K562 (cell line): ENCODE data around the gene XKR3. TPM values are rescaled to one million over a fixed set of nuclear protein-coding genes. Genes with fewer than 3 reads are reported as not detected.
"Not testable (repeated sequence)": the region's sequence is repeated elsewhere in the genome, so short reads cannot be mapped to it uniquely, and the experiment has no call there.

ENCODE experiments used
- ATAC-seq: fragments of 200-7000 bp; cut with Tn5 transposase; 3 replicates; pipeline ENCODE4 v1.9.1; 2020; ENCODE audit warnings: moderate library complexity
- BruUV-seq: library from RNA; stranded (reverse); fragments of 400-500 nt; replicated peaks from 2 replicates; lab custom pipeline; 2021; lab: Mats Ljungman, UMichigan
- CTCF ChIA-PET: fragments of 300-600 bp; formaldehyde crosslinking; extraction: SDS; loops from one replicate; lab custom pipeline; 2021; ENCODE audit warnings: low intra/inter-chr PET ratio; lab: Yijun Ruan, JAX
- POLR2A ChIA-PET: fragments of 300-600, 350-650 bp; sonication (Branson Sonifier 250); formaldehyde crosslinking; extraction: SDS; loops from one replicate; lab custom pipeline; 2021; ENCODE audit warnings: antibody characterized with exemption, inconsistent platforms; lab: Yijun Ruan, JAX
- DNase-seq, 4 experiments: peaks; one replicate each; pipeline versions ENCODE4 v3.0.0 to v3.0.0-alpha.2; 2011 to 2018; ENCODE audit warnings: low spot score in 3 of 4, mixed read lengths in 3 of 4; ENCODE audit errors: extremely low read depth in 1 of 4
- FAIRE-seq: peaks from 2 replicates; lab custom pipeline; 2011; peaks lifted over from hg19 to GRCh38; lab: Jason Lieb, UNC
- H2AFZ ChIP-seq: 2 replicates; pipeline ENCODE4 v1.6.0; 2011; ENCODE audit warnings: low read depth, low read length, control low read depth, inconsistent platforms
- H3K27ac ChIP-seq: fragments of 200-600 bp; 3 replicates; pipeline ENCODE4 v1.8.0; 2011; ENCODE audit warnings: low read depth, mild to moderate bottlenecking, control low read depth, inconsistent platforms, low read length, moderate library complexity, mixed read lengths; ENCODE audit errors: extremely low read depth
- H3K27me3 ChIP-seq, 2 experiments: fragments of 300-600 bp in 1 of 2; 2 replicates in 1 of 2; 3 replicates in 1 of 2; pipeline versions ENCODE4 v1.6.0 to v1.8.0; 2011; ENCODE audit warnings: inconsistent platforms in 2 of 2, low read length in 2 of 2, mild to moderate bottlenecking in 1 of 2, mixed read lengths in 1 of 2, moderate library complexity in 1 of 2; ENCODE audit not compliant: control insufficient read depth in 2 of 2, insufficient read depth in 2 of 2
- H3K36me3 ChIP-seq: fragments of 300-600 bp; 3 replicates; pipeline ENCODE4 v1.8.0; 2011; ENCODE audit warnings: mild to moderate bottlenecking, low read length, inconsistent platforms; ENCODE audit not compliant: control insufficient read depth, insufficient read depth
- H3K4me1 ChIP-seq, 2 experiments: fragments of 200-600 bp in 1 of 2; replicated peaks in 1 of 2; 2 replicates in 1 of 2; 3 replicates in 1 of 2; pipeline versions ENCODE4 v1.5.1 to v1.8.0; 2011; ENCODE audit warnings: inconsistent platforms in 2 of 2, low read length in 2 of 2, mild to moderate bottlenecking in 1 of 2, mixed read lengths in 1 of 2, moderate library complexity in 1 of 2; ENCODE audit not compliant: control insufficient read depth in 2 of 2, insufficient read depth in 2 of 2
- H3K4me2 ChIP-seq: 2 replicates; pipeline ENCODE4 v1.6.1; 2011; ENCODE audit warnings: low read length, control low read depth, inconsistent platforms, mixed read lengths; ENCODE audit not compliant: insufficient read depth
- H3K4me3 ChIP-seq: fragments of 200-600 bp; sonication (generic), shearing (Covaris generic); 2 replicates; pipeline ENCODE4 v1.5.1; 2016; ENCODE audit warnings: control low read depth, inconsistent platforms
- H3K79me2 ChIP-seq: fragments of 200-600 bp; 3 replicates; pipeline ENCODE4 v1.8.0; 2011; ENCODE audit warnings: low read length, inconsistent platforms; ENCODE audit not compliant: control insufficient read depth, insufficient read depth
- H3K9ac ChIP-seq, 2 experiments: 2 replicates each; pipeline versions ENCODE4 v1.6.0 to v1.6.1; 2011; ENCODE audit warnings: low read depth in 2 of 2, low read length in 2 of 2, control low read depth in 1 of 2, inconsistent platforms in 1 of 2, mild to moderate bottlenecking in 1 of 2, mixed read lengths in 1 of 2; ENCODE audit not compliant: insufficient read depth in 1 of 2
- H3K9me1 ChIP-seq: one replicate; pipeline ENCODE4 v1.6.0; 2011; ENCODE audit warnings: inconsistent platforms, mild to moderate bottlenecking, low read length, moderate library complexity; ENCODE audit not compliant: control insufficient read depth, insufficient read depth
- H3K9me3 ChIP-seq: replicated peaks from 2 replicates; pipeline ENCODE4 v1.5.1; 2011; ENCODE audit warnings: low read depth, low read length, inconsistent platforms; ENCODE audit not compliant: control insufficient read depth, insufficient read depth
- H4K20me1 ChIP-seq: replicated peaks from 2 replicates; pipeline ENCODE4 v1.6.1; 2011; ENCODE audit warnings: low read length, inconsistent platforms, mixed read lengths; ENCODE audit not compliant: control insufficient read depth, insufficient read depth
- ATF3 ChIP-seq, 2 experiments: fragments of 450-650 bp in 1 of 2; sonication (generic) in 1 of 2; formaldehyde crosslinking in 1 of 2; IDR thresholded peaks in 1 of 2; conservative IDR thresholded peaks in 1 of 2; 2 replicates each; pipeline versions ENCODE4 v1.6.1 to v1.8.1; 2016 to 2023; ENCODE audit warnings: mild to moderate bottlenecking in 2 of 2, moderate library complexity in 2 of 2, inconsistent platforms in 1 of 2, missing genetic modification reagents in 1 of 2
- CEBPG ChIP-seq, 3 experiments: fragments of 200-800 bp in 1 of 3; sonication (Bioruptor generic) in 1 of 3; sonication (generic) in 1 of 3; formaldehyde crosslinking in 1 of 3; IDR thresholded peaks in 2 of 3; conservative IDR thresholded peaks in 1 of 3; 2 replicates each; pipeline versions ENCODE4 v1.6.1 to v1.8.0; 2016 to 2022; ENCODE audit warnings: missing compliant biosample characterization in 2 of 3, missing genetic modification characterization in 2 of 3, mild to moderate bottlenecking in 1 of 3, missing genetic modification reagents in 1 of 3
- DPF2 ChIP-seq: fragments of 450-650 bp; IDR thresholded peaks from 2 replicates; pipeline ENCODE4 v1.6.1; 2016
- EHMT2 ChIP-seq: fragments of 450-650 bp; IDR thresholded peaks from 2 replicates; pipeline ENCODE4 v1.6.1; 2018; ENCODE audit warnings: antibody characterized with exemption
- FOSL1 ChIP-seq: fragments of 200-800 bp; sonication (Bioruptor generic); conservative IDR thresholded peaks from 2 replicates; pipeline ENCODE4 v1.6.1; 2016; ENCODE audit warnings: missing genetic modification characterization, missing compliant biosample characterization
- HMBOX1 ChIP-seq: sonication (generic); IDR thresholded peaks from 2 replicates; pipeline ENCODE4 v1.6.1; 2016
- JUND ChIP-seq, 2 experiments: IDR thresholded peaks; 2 replicates in 1 of 2; 3 replicates in 1 of 2; pipeline ENCODE4 v1.6.1; 2011; ENCODE audit warnings: borderline replicate concordance in 2 of 2, low read depth in 2 of 2, low read length in 2 of 2, improper control_type of control experiment in 1 of 2, missing biosample characterization in 1 of 2, missing genetic modification characterization in 1 of 2, missing genetic modification reagents in 1 of 2
- POLR2H ChIP-seq: IDR thresholded peaks from 2 replicates; pipeline ENCODE4 v1.6.1; 2016; ENCODE audit warnings: missing genetic modification characterization, low read depth, mild to moderate bottlenecking, control low read depth, missing compliant biosample characterization, moderate library complexity
- PRDM10 ChIP-seq: fragments of 450-650 bp; IDR thresholded peaks from 2 replicates; pipeline ENCODE4 v1.6.1; 2018; ENCODE audit not compliant: partially characterized antibody
- TRIM24 ChIP-seq, 2 experiments: fragments of 450-650 bp; IDR thresholded peaks; 2 replicates each; pipeline ENCODE4 v1.6.1; 2016
- TSC22D4 ChIP-seq: fragments of 450-650 bp; IDR thresholded peaks from 2 replicates; pipeline ENCODE4 v1.6.1; 2016; ENCODE audit warnings: missing genetic modification characterization, missing biosample characterization, control low read depth
- ZNF384 ChIP-seq: IDR thresholded peaks from 2 replicates; pipeline ENCODE4 v1.6.1; 2012; ENCODE audit warnings: low read depth, low read length, improper control_type of control experiment
- WGBS: fragments of 100-300 bp; shearing (Covaris generic); methylation state at CpG from one replicate; pipeline ENCODE4 v1.1.6; 2016; ENCODE audit warnings: low coverage, mixed read lengths; ENCODE audit not compliant: insufficient coverage; ENCODE audit errors: missing lambda C conversion rate; 5-methylcytosine and 5-hydroxymethylcytosine counted together
- in situ Hi-C: fragments of 300-500 bp; cut with MboI; formaldehyde crosslinking; loops from 4 replicates; pipeline ENCODE4 v1.15.0; 2018; ENCODE audit warnings: inconsistent platforms, mixed read lengths
- intact Hi-C: fragments of 100-400 bp; cut with micrococcal nuclease; formaldehyde crosslinking; loops from 2 replicates; pipeline ENCODE4 v1.14.2; 2022
- polyA plus RNA-seq, 8 experiments: library from polyadenylated mRNA; depleted of rRNA in 4 of 8; stranded (reverse) in 5 of 8; unstranded in 3 of 8; fragments of >200 nt; fragmentation: Nextera tagmentation in 2 of 8; fragmentation: Illumina TruSeq in 1 of 8; extraction: Ambion mirVana in 2 of 8; extraction: Trizol in 1 of 8; gene quantifications; 2 replicates each; pipeline versions ENCODE4 v1.2.1 to v1.2.3, GENCODE V29; 2011 to 2014; ENCODE audit warnings: inconsistent platforms in 1 of 8, missing spikeins in 1 of 8
- total RNA-seq, 7 experiments: library from RNA; depleted of rRNA in 6 of 7; stranded (reverse); fragments of >200 nt in 6 of 7; fragmentation: Illumina TruSeq in 2 of 7; extraction: Trizol in 2 of 7; gene quantifications; 2 replicates each; pipeline versions ENCODE4 v1.2.1 to v1.2.3, GENCODE V29; 2011 to 2021; ENCODE audit warnings: low replicate concordance in 1 of 7

XKR3 gene
- total and polyA plus RNA-seq, 9 of the 15 experiments (the other 6 are each of a cell fraction or from before 2014, with no cell fraction given): 3.5 to 11.5 (median 7.1) TPM

GRCh38 chr22:16795504-16795903 lies 29.7 kb downstream of the XKR3 start:
- H3K4me2 ChIP-seq; H3K79me2 ChIP-seq; H3K9ac ChIP-seq; BruUV-seq; CTCF ChIA-PET; H3K9me1 ChIP-seq; H3K27me3 ChIP-seq; H2AFZ ChIP-seq; DNase-seq; in situ Hi-C loops; H3K9me3 ChIP-seq; intact Hi-C loops; H3K4me1 ChIP-seq; H4K20me1 ChIP-seq; FAIRE-seq; H3K27ac ChIP-seq; H3K4me3 ChIP-seq; TF ChIP-seq ATF3 (CRISPR knock-in tag; conservative IDR thresholded peaks at IDR 0.05): not testable (repeated sequence)
- peak; percentile 39; the same call in 2 of the 3 replicates for ATAC-seq
- WGBS: 44% methylated on average over 1 of the region's 1 CpG
- H3K36me3 ChIP-seq: peaks cover 37% of the 10 kb centered on the region
- POLR2A ChIA-PET: interaction anchor here (0.6 to 1.0 kb wide), 2 partner anchors 8 to 23 kb away, joined by 3 to 4 read pairs; no protein-coding TSS in a partner anchor
- TF ChIP-seq PRDM10: peak; percentile 17
- 0 out of 2 replicates have a peak, but pooled peaks have one; percentile 21 for TF ChIP-seq POLR2H (tag)
- TF ChIP-seq TSC22D4 (tag): 0 out of 2 replicates have a peak, but pooled peaks have one; percentile 73
- TF ChIP-seq EHMT2: peak; percentile 39; the same call in 1 of the 2 replicates
- peak in 1 of 2 experiments; percentile 30; a peak in 1 of 4 replicates for TF ChIP-seq TRIM24 (IDR thresholded peaks at IDR 0.05)
- TF ChIP-seq ATF3 (IDR thresholded peaks at IDR 0.05): peak; percentile 90
- TF ChIP-seq HMBOX1: 0 out of 2 replicates have a peak, but pooled peaks have one; percentile 48
- TF ChIP-seq JUND (IDR thresholded peaks at IDR 0.05; ENCODE audit: borderline replicate concordance, low read depth, low read length): peak; percentile 80
- TF ChIP-seq JUND (tag; IDR thresholded peaks at IDR 0.05; ENCODE audit: borderline replicate concordance, low read depth, low read length): peak; percentile 82
- peak; percentile 78; the same call in 1 of the 2 replicates for TF ChIP-seq CEBPG (CRISPR knock-in tag; IDR thresholded peaks at IDR 0.05)
- peak; percentile 19 to 45; a peak in 1 of 4 replicates for TF ChIP-seq CEBPG (tag; conservative IDR thresholded peaks at IDR 0.05 in 1 of 2, IDR thresholded peaks at IDR 0.05 in 1 of 2)
- TF ChIP-seq FOSL1: peak; percentile 72
- TF ChIP-seq ZNF384: peak; percentile 29; the same call in 1 of the 2 replicates
- peak; percentile 75 for TF ChIP-seq DPF2
